ENCODE results near the gene PACRG. TPM values are rescaled to one million over a fixed set of nuclear protein-coding genes. Genes with fewer than 3 reads are reported as not detected.

The PACRG gene
- total and polyA plus RNA-seq, 8 donors: 1.8 to 28.6 (median 3.2) TPM; not detected in 2

GRCh38 chr6:162814426-162814973 lies 86.7 kb downstream of the PACRG start:
- no peak overlapping the region for H3K27ac ChIP-seq
- no peak for DNase-seq
- TF ChIP-seq POLR2A (IDR thresholded peaks at IDR 0.05) (no peak), EP300 (IDR thresholded peaks at IDR 0.05) (no peak), POLR2AphosphoS5 (IDR thresholded peaks at IDR 0.05) (no peak)
- TF ChIP-seq, protein P1, sequence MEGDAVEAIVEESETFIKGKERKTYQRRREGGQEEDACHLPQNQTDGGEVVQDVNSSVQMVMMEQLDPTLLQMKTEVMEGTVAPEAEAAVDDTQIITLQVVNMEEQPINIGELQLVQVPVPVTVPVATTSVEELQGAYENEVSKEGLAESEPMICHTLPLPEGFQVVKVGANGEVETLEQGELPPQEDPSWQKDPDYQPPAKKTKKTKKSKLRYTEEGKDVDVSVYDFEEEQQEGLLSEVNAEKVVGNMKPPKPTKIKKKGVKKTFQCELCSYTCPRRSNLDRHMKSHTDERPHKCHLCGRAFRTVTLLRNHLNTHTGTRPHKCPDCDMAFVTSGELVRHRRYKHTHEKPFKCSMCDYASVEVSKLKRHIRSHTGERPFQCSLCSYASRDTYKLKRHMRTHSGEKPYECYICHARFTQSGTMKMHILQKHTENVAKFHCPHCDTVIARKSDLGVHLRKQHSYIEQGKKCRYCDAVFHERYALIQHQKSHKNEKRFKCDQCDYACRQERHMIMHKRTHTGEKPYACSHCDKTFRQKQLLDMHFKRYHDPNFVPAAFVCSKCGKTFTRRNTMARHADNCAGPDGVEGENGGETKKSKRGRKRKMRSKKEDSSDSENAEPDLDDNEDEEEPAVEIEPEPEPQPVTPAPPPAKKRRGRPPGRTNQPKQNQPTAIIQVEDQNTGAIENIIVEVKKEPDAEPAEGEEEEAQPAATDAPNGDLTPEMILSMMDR (IDR thresholded peaks at IDR 0.05): no peak
- H3K27me3 ChIP-seq: no peaks in the 10 kb centered on the region
- intact Hi-C loops (cut with DNase I; ENCODE audit: low total_unique reads): no loop called here
- no peaks in the 10 kb centered on the region for H3K36me3 ChIP-seq
- WGBS, 5 donors: 72 to 85% (median 73%) methylated on average over 10 of the region's 10 CpGs
- no peak overlapping the region for H3K4me3 ChIP-seq
- no peaks in the 10 kb centered on the region for H3K4me1 ChIP-seq
- peaks cover 0 to 6% (median 0%) of the 10 kb centered on the region in 4 donors for H3K9me3 ChIP-seq

DNA sequence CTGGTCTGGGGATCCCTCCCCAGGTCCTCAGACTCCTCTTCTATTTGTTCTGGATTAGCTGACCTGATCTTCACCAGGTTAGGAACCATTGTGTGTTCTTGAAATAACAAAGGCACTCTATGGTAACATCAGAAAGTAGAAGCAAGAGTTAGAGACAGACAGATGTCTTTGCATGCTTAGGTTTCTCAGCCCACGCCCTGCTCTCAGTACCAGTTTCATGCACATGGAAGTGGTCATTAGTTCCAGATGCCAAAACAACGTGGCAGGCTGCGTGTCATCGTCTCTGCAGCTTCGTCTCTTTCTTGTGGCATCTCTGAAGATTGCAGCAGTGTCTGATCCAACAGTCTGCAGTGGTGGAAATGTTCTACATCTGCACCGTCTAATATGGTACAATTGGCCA lies 89.4 kb downstream of the PACRG start:
- TF ChIP-seq EP300 (IDR thresholded peaks at IDR 0.05): no peak
- no peak for TF ChIP-seq POLR2AphosphoS5 (IDR thresholded peaks at IDR 0.05)
- no peak for TF ChIP-seq POLR2A (IDR thresholded peaks at IDR 0.05)
- TF ChIP-seq, protein P1 (IDR thresholded peaks at IDR 0.05): no peak
- Histone ChIP-seq H3K27ac (no peak overlapping the region), H3K4me1 (no peaks in the 10 kb centered on the region), H3K4me3 (no peak overlapping the region), H3K27me3 (no peaks in the 10 kb centered on the region), H3K36me3 (no peaks in the 10 kb centered on the region), H3K9me3 (no peaks in the 10 kb centered on the region)
- intact Hi-C loops (cut with DNase I; ENCODE audit: low total_unique reads): no loop called here
- no peak for DNase-seq
- WGBS, 5 donors: 86 to 95% (median 91%) methylated on average over 6 of the region's 6 CpGs

GRCh38 chr6:162819284-162819683 lies 91.5 kb downstream of the PACRG start:
- Histone ChIP-seq H3K27ac (no peak overlapping the region), H3K4me3 (no peak overlapping the region), H3K36me3 (no peaks in the 10 kb centered on the region), H3K4me1 (no peaks in the 10 kb centered on the region), H3K27me3 (no peaks in the 10 kb centered on the region), H3K9me3 (no peaks in the 10 kb centered on the region)
- no peak for TF ChIP-seq EP300 (IDR thresholded peaks at IDR 0.05)
- TF ChIP-seq, protein P1 (IDR thresholded peaks at IDR 0.05): no peak
- intact Hi-C loops (cut with DNase I; ENCODE audit: low total_unique reads): no loop called here
- no peak for DNase-seq
- WGBS, 5 donors: 74 to 90% (median 83%) methylated on average over 2 of the region's 2 CpGs

GRCh38 chr6:162821102-162821501 lies 93.3 kb downstream of the PACRG start:
- no peak overlapping the region for H3K27ac ChIP-seq
- TF ChIP-seq, protein P1 (IDR thresholded peaks at IDR 0.05): no peak
- no peak for TF ChIP-seq EP300 (IDR thresholded peaks at IDR 0.05)
- no peak for TF ChIP-seq POLR2A (IDR thresholded peaks at IDR 0.05)
- TF ChIP-seq POLR2AphosphoS5 (IDR thresholded peaks at IDR 0.05): no peak
- no peak overlapping the region for H3K4me3 ChIP-seq
- no peaks in the 10 kb centered on the region for H3K27me3 ChIP-seq
- WGBS, 5 donors: 35 to 41% (median 39%) methylated on average over 3 of the region's 3 CpGs
- no peak for DNase-seq
- H3K36me3 ChIP-seq: no peaks in the 10 kb centered on the region
- H3K4me1 ChIP-seq: no peaks in the 10 kb centered on the region
- H3K9me3 ChIP-seq: no peaks in the 10 kb centered on the region
- intact Hi-C loops (cut with DNase I; ENCODE audit: low total_unique reads): no loop called here

All from stomach (tissue), 9 donors.